H9 (cell line): ENCODE results near the gene B3GNT3. TPM values are rescaled to one million over a fixed set of nuclear protein-coding genes. Genes with fewer than 3 reads are reported as not detected.

ENCODE experiments used
- DNase-seq: peaks from one replicate; pipeline ENCODE4 v3.0.0-alpha.2; 2017
- H2AFZ ChIP-seq: one replicate; pipeline ENCODE4 v1.6.1; 2013; ENCODE audit warnings: mild to moderate bottlenecking, low read length, control low read depth, moderate library complexity
- H2AK5ac ChIP-seq: 2 replicates; pipeline ENCODE4 v1.6.1; 2013; ENCODE audit warnings: low read length, control low read depth, mixed read lengths; ENCODE audit not compliant: insufficient read length
- H2BK120ac ChIP-seq: one replicate; pipeline ENCODE4 v1.6.1; 2013; ENCODE audit warnings: low read depth, mild to moderate bottlenecking, low read length, control low read depth, inconsistent platforms; ENCODE audit not compliant: poor library complexity, severe bottlenecking
- H2BK12ac ChIP-seq: 2 replicates; pipeline ENCODE4 v1.6.1; 2013; ENCODE audit warnings: low read length, control low read depth, mixed read lengths, low read depth; ENCODE audit not compliant: insufficient read length
- H2BK15ac ChIP-seq: 2 replicates; pipeline ENCODE4 v1.6.1; 2013; ENCODE audit warnings: low read depth, low read length, control low read depth
- H2BK20ac ChIP-seq: one replicate; pipeline ENCODE4 v1.6.1; 2013; ENCODE audit warnings: low read depth, mild to moderate bottlenecking, low read length, control low read depth, inconsistent platforms; ENCODE audit not compliant: poor library complexity, severe bottlenecking
- H2BK5ac ChIP-seq: 2 replicates; pipeline ENCODE4 v1.6.1; 2013; ENCODE audit warnings: low read length, control low read depth, mixed read lengths; ENCODE audit not compliant: insufficient read length
- H3K14ac ChIP-seq: 2 replicates; pipeline ENCODE4 v1.6.1; 2013; ENCODE audit warnings: low read length, control low read depth; ENCODE audit not compliant: insufficient read depth
- H3K18ac ChIP-seq: 2 replicates; pipeline ENCODE4 v1.6.1; 2013; ENCODE audit warnings: low read depth, mild to moderate bottlenecking, mixed read lengths, low read length, control low read depth; ENCODE audit not compliant: insufficient read length
- H3K23ac ChIP-seq: 2 replicates; pipeline ENCODE4 v1.6.1; 2013; ENCODE audit warnings: low read length, control low read depth, mixed read lengths, low read depth; ENCODE audit not compliant: insufficient read length
- H3K23me2 ChIP-seq: 2 replicates; pipeline ENCODE4 v1.6.1; 2013; ENCODE audit warnings: low read depth, mild to moderate bottlenecking, mixed read lengths, low read length, control low read depth; ENCODE audit not compliant: insufficient read length, poor library complexity, severe bottlenecking
- H3K27ac ChIP-seq: 2 replicates; pipeline ENCODE4 v1.5.1; 2013; ENCODE audit warnings: low read length, control low read depth, mixed read lengths, low read depth; ENCODE audit not compliant: insufficient read length
- H3K27me3 ChIP-seq: 2 replicates; pipeline ENCODE4 v1.6.1; 2013; ENCODE audit warnings: low read length, control low read depth, inconsistent platforms; ENCODE audit not compliant: insufficient read depth
- H3K4ac ChIP-seq: 2 replicates; pipeline ENCODE4 v1.6.1; 2013; ENCODE audit warnings: low read depth, mild to moderate bottlenecking, control low read depth, inconsistent platforms, low read length, moderate library complexity
- H3K4me1 ChIP-seq: 2 replicates; pipeline ENCODE4 v1.6.1; 2013; ENCODE audit warnings: low read length, control low read depth, inconsistent platforms; ENCODE audit not compliant: insufficient read depth
- H3K4me2 ChIP-seq: 2 replicates; pipeline ENCODE4 v1.6.1; 2013; ENCODE audit warnings: low read length, control low read depth, mixed read lengths; ENCODE audit not compliant: insufficient read length, insufficient read depth
- H3K56ac ChIP-seq: 2 replicates; pipeline ENCODE4 v1.6.1; 2013; ENCODE audit warnings: low read depth, mild to moderate bottlenecking, mixed read lengths, low read length, control low read depth; ENCODE audit not compliant: insufficient read length
- H3K79me1 ChIP-seq: 2 replicates; pipeline ENCODE4 v1.6.1; 2013; ENCODE audit warnings: low read depth, mild to moderate bottlenecking, moderate library complexity, low read length, control low read depth, inconsistent platforms; ENCODE audit not compliant: insufficient read depth, poor library complexity, severe bottlenecking
- H3K79me2 ChIP-seq: 2 replicates; pipeline ENCODE4 v1.6.1; 2013; ENCODE audit warnings: low read length, control low read depth, inconsistent platforms; ENCODE audit not compliant: insufficient read depth
- H3K9ac ChIP-seq: 2 replicates; pipeline ENCODE4 v1.6.1; 2013; ENCODE audit warnings: low read length, control low read depth, mixed read lengths; ENCODE audit not compliant: insufficient read length; ENCODE audit errors: extremely low read depth
- H3K9me3 ChIP-seq: one replicate; pipeline ENCODE4 v1.6.1; 2013; ENCODE audit warnings: low read depth, low read length, inconsistent platforms; ENCODE audit not compliant: control insufficient read depth
- H3T11ph ChIP-seq: one replicate; pipeline ENCODE4 v1.6.1; 2013; ENCODE audit warnings: mild to moderate bottlenecking, low read length, control low read depth, inconsistent platforms
- H4K20me1 ChIP-seq: one replicate; pipeline ENCODE4 v1.6.1; 2013; ENCODE audit not compliant: control insufficient read depth, insufficient read length, insufficient read depth
- H4K5ac ChIP-seq: 2 replicates; pipeline ENCODE4 v1.6.1; 2013; ENCODE audit warnings: low read depth, mild to moderate bottlenecking, mixed read lengths, low read length, control low read depth; ENCODE audit not compliant: insufficient read length
- H4K8ac ChIP-seq: replicated peaks from 2 replicates; pipeline ENCODE4 v1.6.1; 2013; ENCODE audit warnings: low read length, control low read depth, mixed read lengths, low read depth; ENCODE audit not compliant: insufficient read length
- H4K91ac ChIP-seq: 2 replicates; pipeline ENCODE4 v1.6.1; 2013; ENCODE audit warnings: low read depth, mild to moderate bottlenecking, moderate library complexity, mixed read lengths, low read length, control low read depth; ENCODE audit not compliant: insufficient read length
- H3K27ac Mint-ChIP-seq, 3 experiments: 2 replicates in 2 of 3; 3 replicates in 1 of 3; pipeline ENCODE4 v1.8.0; 2020 to 2021; ENCODE audit warnings: mixed read lengths in 3 of 3, mild to moderate bottlenecking in 1 of 3, moderate library complexity in 1 of 3
- H3K27me3 Mint-ChIP-seq: 2 replicates; pipeline ENCODE4 v1.8.0; 2021; ENCODE audit warnings: low read depth, mild to moderate bottlenecking, moderate library complexity, mixed read lengths
- H3K36me3 Mint-ChIP-seq, 3 experiments: 2 replicates in 2 of 3; 3 replicates in 1 of 3; pipeline ENCODE4 v1.8.0; 2020 to 2021; ENCODE audit warnings: low read depth in 3 of 3, mixed read lengths in 3 of 3; ENCODE audit not compliant: insufficient read depth in 1 of 3
- H3K4me1 Mint-ChIP-seq, 2 experiments: 2 replicates each; pipeline ENCODE4 v1.8.0; 2020; ENCODE audit warnings: mixed read lengths in 2 of 2
- H3K4me3 Mint-ChIP-seq, 2 experiments: 2 replicates in 1 of 2; 3 replicates in 1 of 2; pipeline ENCODE4 v1.8.0; 2020 to 2021; ENCODE audit warnings: mild to moderate bottlenecking in 2 of 2, mixed read lengths in 2 of 2, moderate library complexity in 1 of 2
- H3K9me3 Mint-ChIP-seq, 2 experiments: 2 replicates in 1 of 2; 3 replicates in 1 of 2; pipeline ENCODE4 v1.8.0; 2020; ENCODE audit warnings: mild to moderate bottlenecking in 2 of 2, mixed read lengths in 2 of 2, moderate library complexity in 1 of 2
- CTCF ChIP-seq: fragments of 200-600 bp; sonication (generic); conservative IDR thresholded peaks from 3 replicates; pipeline ENCODE4 v1.8.0; 2021; ENCODE audit warnings: antibody characterized with exemption, mild to moderate bottlenecking
- WGBS: extraction: QIAGEN DNeasy Blood & Tissue Kit; methylation state at CpG from one replicate; pipeline ENCODE4 v1.1.7; 2013; ENCODE audit warnings: missing lambda C conversion rate, low lambda C conversion rate, mixed read lengths; ENCODE audit not compliant: insufficient read length; ENCODE audit errors: extremely low coverage; 5-methylcytosine and 5-hydroxymethylcytosine counted together
- total RNA-seq: library from RNA; stranded (reverse); gene quantifications from 2 replicates; pipeline ENCODE4 v1.2.1, GENCODE V29; 2021

Gene B3GNT3
- total RNA-seq, 1 experiment from 2014 or later, result 0.96 TPM

GRCh38 chr19:17751912-17752273 is 43.0 kb upstream of the B3GNT3 start:
- Histone ChIP-seq H2BK5ac (no peak overlapping the region), H4K5ac (no peak overlapping the region), H3K4me2 (no peak overlapping the region), H3K23ac (no peak overlapping the region), H3K4me1 (no peaks in the 10 kb centered on the region), H4K8ac (no peak overlapping the region), H3K79me2 (no peaks in the 10 kb centered on the region; the same call in 1 of the 2 replicates), H2BK20ac (no peak overlapping the region), H2AK5ac (no peak overlapping the region), H3K4ac (no peak overlapping the region), H3K79me1 (no peaks in the 10 kb centered on the region), H3K27me3 (no peaks in the 10 kb centered on the region), H3K9me3 (no peaks in the 10 kb centered on the region), H3K18ac (no peak overlapping the region), H2BK120ac (no peak overlapping the region), H4K20me1 (no peaks in the 10 kb centered on the region), H2AFZ (no peak overlapping the region), H3K56ac (no peak overlapping the region), H2BK15ac (no peak overlapping the region), H2BK12ac (no peak overlapping the region), H3K23me2 (peaks cover 5% of the 10 kb centered on the region), H4K91ac (no peak overlapping the region), H3T11ph (no peak overlapping the region), H3K14ac (no peak overlapping the region), H3K9ac (no peak overlapping the region), H3K27ac (no peak overlapping the region)
- Mint-ChIP-seq H3K27ac (no peak overlapping the region; a peak in 1 of 7 replicates), H3K4me3 (no peak overlapping the region), H3K4me1 (peaks cover 8 to 44% of the 10 kb centered on the region in 2 experiments), H3K36me3 (peaks cover 0 to 3% (median 0%) of the 10 kb centered on the region in 3 experiments; a peak in 2 of 7 replicates), H3K9me3 (no peaks in the 10 kb centered on the region), H3K27me3 (no peaks in the 10 kb centered on the region; the same call in 1 of the 2 replicates)
- WGBS, result no CpG with 5 or more reads among the region's 2 CpGs
- no peak for DNase-seq
- TF ChIP-seq CTCF, result no peak
